Measurements from ENCODE around the gene SEBOX. TPM values are rescaled to one million over a fixed set of nuclear protein-coding genes. Genes with fewer than 3 reads are reported as not detected.

Gene SEBOX, protein sequence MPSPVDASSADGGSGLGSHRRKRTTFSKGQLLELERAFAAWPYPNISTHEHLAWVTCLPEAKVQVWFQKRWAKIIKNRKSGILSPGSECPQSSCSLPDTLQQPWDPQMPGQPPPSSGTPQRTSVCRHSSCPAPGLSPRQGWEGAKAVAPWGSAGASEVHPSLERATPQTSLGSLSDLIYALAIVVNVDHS
- not detected in 3 replicates for total RNA-seq
- long read RNA-seq: 0 reads

DNA sequence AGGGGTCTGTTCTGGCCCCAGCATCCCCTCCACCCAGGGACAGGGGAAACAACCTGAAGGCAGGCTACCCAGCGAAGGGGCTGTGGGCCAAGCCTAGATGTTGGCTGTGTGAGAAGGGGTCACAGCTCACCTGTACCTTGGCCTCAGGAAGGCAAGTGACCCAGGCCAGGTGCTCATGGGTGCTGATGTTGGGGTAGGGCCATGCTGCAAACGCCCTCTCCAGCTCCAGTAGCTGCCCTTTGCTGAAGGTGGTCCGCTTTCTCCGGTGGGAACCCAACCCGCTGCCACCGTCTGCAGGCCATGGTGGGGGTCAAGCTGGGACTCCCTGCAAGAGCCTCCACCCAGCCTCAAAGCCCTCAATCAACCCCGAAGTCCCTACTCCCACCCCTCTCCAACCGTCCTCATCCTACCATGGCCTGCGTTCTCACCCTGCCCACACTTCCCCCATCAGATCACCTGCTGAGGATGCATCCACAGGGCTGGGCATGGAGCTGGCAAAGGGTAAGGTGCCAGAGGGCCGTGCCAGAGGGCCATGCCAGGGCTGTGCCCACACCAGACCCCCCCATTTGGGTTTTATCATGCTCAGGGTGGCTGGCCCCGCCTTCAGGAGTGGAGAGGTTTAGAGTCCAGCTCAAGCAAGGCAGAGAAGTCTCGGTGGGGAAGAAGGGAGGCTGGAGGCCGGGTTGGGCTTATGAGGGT lies at the start of gene SEBOX:
SEBOX (minus strand) TSS at position 535 of the 699 bp plus-strand sequence; CDS start at position 487, 48 bp downstream.
- DNase-seq (ENCODE audit: low spot score): peak; percentile 74
- no peak within 1 kb of the TSS for H3K27ac Mint-ChIP-seq (ENCODE audit: unreplicated experiment)

DNA sequence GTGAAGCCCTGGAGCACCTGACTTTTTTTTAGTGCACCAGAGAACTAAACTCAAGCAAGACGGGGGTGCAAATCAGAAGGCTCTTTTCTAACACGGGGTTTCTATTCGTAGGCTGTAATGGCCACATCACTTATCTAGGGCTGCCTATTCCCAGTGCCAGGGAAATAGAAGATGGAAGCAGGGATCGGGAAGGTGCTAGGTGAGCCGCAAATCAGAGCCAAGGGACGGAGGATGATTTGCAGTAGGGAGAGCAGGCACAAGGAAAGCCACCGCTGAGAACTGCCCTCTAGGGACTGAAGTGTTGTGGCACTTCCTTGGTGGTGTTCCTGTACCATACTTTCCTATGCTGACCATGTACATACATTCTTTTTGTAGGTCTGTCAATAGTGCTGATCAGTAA lies 48.8 kb upstream of the SEBOX start:
- no peak for DNase-seq (ENCODE audit: low spot score)
- TF ChIP-seq, protein P1, sequence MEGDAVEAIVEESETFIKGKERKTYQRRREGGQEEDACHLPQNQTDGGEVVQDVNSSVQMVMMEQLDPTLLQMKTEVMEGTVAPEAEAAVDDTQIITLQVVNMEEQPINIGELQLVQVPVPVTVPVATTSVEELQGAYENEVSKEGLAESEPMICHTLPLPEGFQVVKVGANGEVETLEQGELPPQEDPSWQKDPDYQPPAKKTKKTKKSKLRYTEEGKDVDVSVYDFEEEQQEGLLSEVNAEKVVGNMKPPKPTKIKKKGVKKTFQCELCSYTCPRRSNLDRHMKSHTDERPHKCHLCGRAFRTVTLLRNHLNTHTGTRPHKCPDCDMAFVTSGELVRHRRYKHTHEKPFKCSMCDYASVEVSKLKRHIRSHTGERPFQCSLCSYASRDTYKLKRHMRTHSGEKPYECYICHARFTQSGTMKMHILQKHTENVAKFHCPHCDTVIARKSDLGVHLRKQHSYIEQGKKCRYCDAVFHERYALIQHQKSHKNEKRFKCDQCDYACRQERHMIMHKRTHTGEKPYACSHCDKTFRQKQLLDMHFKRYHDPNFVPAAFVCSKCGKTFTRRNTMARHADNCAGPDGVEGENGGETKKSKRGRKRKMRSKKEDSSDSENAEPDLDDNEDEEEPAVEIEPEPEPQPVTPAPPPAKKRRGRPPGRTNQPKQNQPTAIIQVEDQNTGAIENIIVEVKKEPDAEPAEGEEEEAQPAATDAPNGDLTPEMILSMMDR (IDR thresholded peaks at IDR 0.05): no peak
- H3K27ac Mint-ChIP-seq (ENCODE audit: unreplicated experiment): no peak overlapping the region
- no peaks in the 10 kb centered on the region for H3K36me3 Mint-ChIP-seq (ENCODE audit: low read depth)
- H3K9me3 Mint-ChIP-seq (ENCODE audit: low read depth): no peaks in the 10 kb centered on the region
- no peak overlapping the region for H3K4me3 Mint-ChIP-seq (ENCODE audit: unreplicated experiment)
- no peaks in the 10 kb centered on the region for H3K4me1 Mint-ChIP-seq (ENCODE audit: low read depth)
- H3K27me3 Mint-ChIP-seq (ENCODE audit: low read depth): peaks cover 29% of the 10 kb centered on the region

More for the DNA sequence above, at the start of gene SEBOX:
- Mint-ChIP-seq H3K4me1 (ENCODE audit: low read depth) (peaks cover 1% of the 10 kb centered on the region), H3K36me3 (ENCODE audit: low read depth) (peaks cover 9% of the 10 kb centered on the region), H3K27me3 (ENCODE audit: low read depth) (no peaks in the 10 kb centered on the region), H3K4me3 (ENCODE audit: unreplicated experiment) (no peak within 1 kb of the TSS), H3K9me3 (ENCODE audit: low read depth) (no peaks in the 10 kb centered on the region)
- TF ChIP-seq, protein P1 (IDR thresholded peaks at IDR 0.05): no peak

DNA sequence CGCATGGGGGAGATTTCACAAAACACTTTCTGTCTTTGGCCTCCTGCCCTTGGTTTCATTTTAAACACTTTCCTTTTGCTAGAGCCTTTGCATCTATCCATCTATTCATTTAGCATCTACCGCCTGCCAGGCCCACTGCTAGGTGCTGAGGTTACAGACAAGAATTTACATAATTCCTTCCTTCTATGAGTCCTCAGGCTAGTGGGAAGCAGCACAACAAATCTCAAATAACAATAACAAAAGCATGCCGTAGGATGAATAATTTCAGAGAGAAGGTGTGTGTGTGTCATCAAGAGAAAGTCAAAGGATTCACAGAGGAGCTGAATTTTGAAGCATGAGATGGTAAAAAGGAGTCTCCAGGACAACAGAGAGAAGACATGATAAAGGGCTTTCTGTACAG lies 47.1 kb upstream of the SEBOX start:
- no peak overlapping the region for H3K27ac Mint-ChIP-seq (ENCODE audit: unreplicated experiment)
- no peak for DNase-seq (ENCODE audit: low spot score)
- TF ChIP-seq, protein P1 (IDR thresholded peaks at IDR 0.05): no peak
- H3K36me3 Mint-ChIP-seq (ENCODE audit: low read depth): no peaks in the 10 kb centered on the region
- H3K9me3 Mint-ChIP-seq (ENCODE audit: low read depth): no peaks in the 10 kb centered on the region
- H3K27me3 Mint-ChIP-seq (ENCODE audit: low read depth): peaks cover 29% of the 10 kb centered on the region
- H3K4me3 Mint-ChIP-seq (ENCODE audit: unreplicated experiment): no peak overlapping the region
- H3K4me1 Mint-ChIP-seq (ENCODE audit: low read depth): no peaks in the 10 kb centered on the region

DNA sequence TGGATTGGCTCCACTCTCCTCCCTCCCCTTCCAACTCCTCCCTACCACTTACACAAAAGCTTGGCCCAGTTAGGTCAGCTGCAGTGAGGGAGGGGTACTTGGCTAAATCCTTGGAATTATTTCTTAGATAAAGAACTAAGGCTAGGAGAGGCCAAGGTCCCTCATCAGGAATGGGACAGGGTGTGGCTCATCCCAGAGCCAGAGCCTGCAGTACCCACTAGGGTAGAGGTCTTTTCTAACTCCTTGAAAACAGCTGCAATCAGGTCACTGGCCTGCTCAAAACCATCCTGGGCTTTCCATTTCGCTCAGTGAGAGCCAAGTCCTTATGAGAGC lies 42.9 kb upstream of the SEBOX start:
- H3K9me3 Mint-ChIP-seq (ENCODE audit: low read depth): no peaks in the 10 kb centered on the region
- peaks cover 9% of the 10 kb centered on the region for H3K27me3 Mint-ChIP-seq (ENCODE audit: low read depth)
- H3K4me1 Mint-ChIP-seq (ENCODE audit: low read depth): peaks cover 21% of the 10 kb centered on the region
- H3K4me3 Mint-ChIP-seq (ENCODE audit: unreplicated experiment): no peak overlapping the region
- TF ChIP-seq, protein P1 (IDR thresholded peaks at IDR 0.05): no peak
- no peak overlapping the region for H3K27ac Mint-ChIP-seq (ENCODE audit: unreplicated experiment)
- no peaks in the 10 kb centered on the region for H3K36me3 Mint-ChIP-seq (ENCODE audit: low read depth)
- DNase-seq (ENCODE audit: low spot score): no peak

DNA sequence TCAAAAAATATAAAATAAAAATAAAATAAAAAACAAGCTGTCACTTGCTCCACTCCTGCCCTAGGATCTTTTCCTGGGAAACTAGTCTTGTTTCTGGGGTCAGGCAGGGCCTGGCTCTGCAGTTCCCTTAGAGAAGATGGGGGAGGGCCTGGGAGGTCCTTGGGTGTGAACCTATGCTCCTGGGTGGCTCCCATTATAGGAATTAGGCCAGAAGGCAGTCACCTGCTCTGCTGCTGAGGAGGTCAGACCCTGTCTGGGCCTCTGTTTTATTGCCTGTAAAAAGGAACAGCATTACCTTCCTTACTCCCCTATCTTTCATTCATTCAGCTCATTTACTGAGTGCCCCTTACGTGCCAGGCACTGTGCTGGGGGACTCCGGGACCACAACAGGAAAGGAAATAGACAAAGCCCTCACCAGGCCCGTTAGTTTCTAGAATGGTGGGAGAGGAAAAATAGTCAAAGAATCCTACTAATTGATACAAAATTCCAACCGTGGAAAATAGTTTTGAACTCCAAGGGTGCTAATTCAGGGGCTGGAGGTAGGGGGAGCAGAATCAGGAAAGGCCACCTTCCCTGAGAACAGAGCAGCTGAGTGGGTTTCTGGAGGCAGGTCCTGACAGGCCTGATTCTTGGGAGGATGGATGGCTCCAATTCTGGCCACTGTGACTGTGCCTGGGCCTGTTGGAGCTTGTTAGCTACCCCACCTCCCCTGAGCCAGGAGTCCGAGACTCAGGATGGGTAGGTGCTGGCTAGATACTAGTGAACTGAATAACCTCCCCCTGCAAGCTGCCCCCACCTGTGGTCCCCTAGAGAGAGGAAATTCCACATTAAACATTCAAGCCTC lies 42.4 kb upstream of the SEBOX start:
- Mint-ChIP-seq H3K4me1 (ENCODE audit: low read depth) (peaks cover 21% of the 10 kb centered on the region), H3K4me3 (ENCODE audit: unreplicated experiment) (no peak overlapping the region), H3K27ac (ENCODE audit: unreplicated experiment) (no peak overlapping the region), H3K9me3 (ENCODE audit: low read depth) (no peaks in the 10 kb centered on the region), H3K27me3 (ENCODE audit: low read depth) (peaks cover 9% of the 10 kb centered on the region), H3K36me3 (ENCODE audit: low read depth) (no peaks in the 10 kb centered on the region)
- TF ChIP-seq, protein P1 (IDR thresholded peaks at IDR 0.05): no peak
- DNase-seq (ENCODE audit: low spot score): no peak

All from chondrocyte (in vitro differentiated cells).